Measurements from ENCODE around the gene UBE2J2. TPM values are rescaled to one million over a fixed set of nuclear protein-coding genes. Genes with fewer than 3 reads are reported as not detected.

Gene UBE2J2
- total and polyA plus RNA-seq, 2 of the 8 experiments (the other 6 are each of a cell fraction or from before 2014, with no cell fraction given): 33.6 to 67.9 TPM

- DNase-seq (ENCODE audit: low read depth in 1 of 2, low spot score in 2 of 2): no peak
- 88% methylated on average over 15 of the region's 23 CpGs; no CpG with 5 or more reads in 1 of the 2 experiments for WGBS, 2 experiments (ENCODE audit: extremely low coverage in 1 of 2, insufficient coverage in 1 of 2, insufficient read length in 1 of 2, insufficient replicate concordance in 2 of 2, low coverage in 1 of 2, low lambda C conversion rate in 2 of 2, missing lambda C conversion rate in 1 of 2)
- Histone ChIP-seq H4K8ac (ENCODE audit: extremely low read depth, insufficient read depth, low read length) (no peak overlapping the region), H2BK15ac (ENCODE audit: low read length) (no peak overlapping the region), H3K4ac (replicated peaks; ENCODE audit: insufficient read length, low read depth, low read length) (no peak overlapping the region), H3K27ac (ENCODE audit: low read depth, low read length) (no peak overlapping the region), H3K79me1 (ENCODE audit: low read depth, low read length) (no peaks in the 10 kb centered on the region), H3K36me3 (ENCODE audit: control insufficient read depth in 2 of 4, insufficient read depth in 4 of 4, low read length in 3 of 4) (no peaks in the 10 kb centered on the region), H3K18ac (ENCODE audit: extremely low read depth, low read length) (no peak overlapping the region), H3K4me1 (replicated peaks in 1 of 4; ENCODE audit: control insufficient read depth in 3 of 4, insufficient read depth in 4 of 4, low read length in 3 of 4) (peaks cover 0 to 8% (median under 1%) of the 10 kb centered on the region in 4 experiments; a peak in 5 of 7 replicates), H2AFZ (ENCODE audit: low read length) (no peak overlapping the region), H3K27me3 (replicated peaks in 1 of 4; ENCODE audit: control insufficient read depth in 3 of 4, extremely low read depth in 1 of 4, insufficient read depth in 3 of 4, low read length in 3 of 4) (peaks cover 2 to 19% (median 11%) of the 10 kb centered on the region in 4 experiments; a peak in 6 of 7 replicates), H2BK5ac (ENCODE audit: low read depth, low read length) (no peak overlapping the region), H2BK20ac (ENCODE audit: low read length) (no peak overlapping the region), H2BK12ac (ENCODE audit: low read depth, low read length) (no peak overlapping the region), H4K20me1 (replicated peaks in 1 of 2; ENCODE audit: control insufficient read depth in 1 of 2, insufficient read depth in 2 of 2, low read length in 2 of 2) (peaks cover 4 to 9% of the 10 kb centered on the region in 2 experiments), H3K56ac (replicated peaks; ENCODE audit: insufficient read length, low read depth, low read length) (no peak overlapping the region), H3K4me3 (ENCODE audit: extremely low read depth in 1 of 4, insufficient read depth in 2 of 4, low read depth in 3 of 4, low read length in 4 of 4) (no peak overlapping the region), H3K14ac (ENCODE audit: insufficient read length) (no peak overlapping the region), H3K23me2 (ENCODE audit: low read depth, low read length) (no peaks in the 10 kb centered on the region; the same call in 1 of the 2 replicates), H3K23ac (ENCODE audit: insufficient read length) (no peak overlapping the region), H4K91ac (replicated peaks; ENCODE audit: insufficient read length, low read length) (no peak overlapping the region), H3K79me2 (ENCODE audit: control insufficient read depth in 1 of 2, insufficient read depth in 2 of 2, low read length in 2 of 2) (no peaks in the 10 kb centered on the region; a peak in 1 of 4 replicates), H4K5ac (ENCODE audit: insufficient read length, low read depth, low read length) (no peak overlapping the region), H3K9me3 (ENCODE audit: insufficient read depth in 2 of 2, low read depth in 1 of 2, low read length in 1 of 2) (no peaks in the 10 kb centered on the region), H3K9ac (replicated peaks in 1 of 4; ENCODE audit: extremely low read depth in 1 of 4, low read depth in 3 of 4, low read length in 3 of 4) (no peak overlapping the region), H2AK5ac (ENCODE audit: low read depth, low read length) (no peak overlapping the region), H3K4me2 (ENCODE audit: insufficient read depth in 1 of 2, low read depth in 2 of 2, low read length in 2 of 2) (no peak overlapping the region), H2BK120ac (replicated peaks; ENCODE audit: low read depth, low read length) (no peak overlapping the region)
- FAIRE-seq: no peak
- ChIA-PET POLR2A (ENCODE audit: partially characterized antibody) (no interaction called here), CTCF (ENCODE audit: partially characterized antibody) (interaction anchor here (1.2 kb wide), 1 partner anchor 9 kb away, joined by 3 read pairs; no protein-coding TSS in a partner anchor)
- TF ChIP-seq TBP (IDR thresholded peaks at IDR 0.05; ENCODE audit: low read depth, low read length) (no peak), ATF3 (IDR thresholded peaks at IDR 0.05; ENCODE audit: insufficient read depth, low read depth, low read length) (no peak), E2F6 (IDR thresholded peaks at IDR 0.05) (no peak)
These were observed 28.4 kb downstream of the UBE2J2 start for GRCh38 chr1:1245178-1245816.

All from H1 (cell line).